ENCODE measurements around the gene ZBTB2. TPM values are rescaled to one million over a fixed set of nuclear protein-coding genes. Genes with fewer than 3 reads are reported as not detected.

ZBTB2 gene
- total RNA-seq, 1 donor from 2014 or later = 11.6 TPM

GRCh38 chr6:151408858-151409257 lies 17.5 kb upstream of the ZBTB2 start:
- no peak overlapping the region for H3K4me3 Mint-ChIP-seq (ENCODE audit: unreplicated experiment)
- H3K9me3 Mint-ChIP-seq (ENCODE audit: unreplicated experiment) = no peaks in the 10 kb centered on the region
- peaks cover 2% of the 10 kb centered on the region for H3K4me1 Mint-ChIP-seq (ENCODE audit: unreplicated experiment)
- peaks cover 6% of the 10 kb centered on the region for H3K27me3 Mint-ChIP-seq (ENCODE audit: unreplicated experiment)
- H3K36me3 Mint-ChIP-seq (ENCODE audit: low read depth, unreplicated experiment) = peaks cover 27% of the 10 kb centered on the region
- peak overlapping the region; percentile 1 for H3K27ac Mint-ChIP-seq (ENCODE audit: unreplicated experiment)
- TF ChIP-seq, protein P1, sequence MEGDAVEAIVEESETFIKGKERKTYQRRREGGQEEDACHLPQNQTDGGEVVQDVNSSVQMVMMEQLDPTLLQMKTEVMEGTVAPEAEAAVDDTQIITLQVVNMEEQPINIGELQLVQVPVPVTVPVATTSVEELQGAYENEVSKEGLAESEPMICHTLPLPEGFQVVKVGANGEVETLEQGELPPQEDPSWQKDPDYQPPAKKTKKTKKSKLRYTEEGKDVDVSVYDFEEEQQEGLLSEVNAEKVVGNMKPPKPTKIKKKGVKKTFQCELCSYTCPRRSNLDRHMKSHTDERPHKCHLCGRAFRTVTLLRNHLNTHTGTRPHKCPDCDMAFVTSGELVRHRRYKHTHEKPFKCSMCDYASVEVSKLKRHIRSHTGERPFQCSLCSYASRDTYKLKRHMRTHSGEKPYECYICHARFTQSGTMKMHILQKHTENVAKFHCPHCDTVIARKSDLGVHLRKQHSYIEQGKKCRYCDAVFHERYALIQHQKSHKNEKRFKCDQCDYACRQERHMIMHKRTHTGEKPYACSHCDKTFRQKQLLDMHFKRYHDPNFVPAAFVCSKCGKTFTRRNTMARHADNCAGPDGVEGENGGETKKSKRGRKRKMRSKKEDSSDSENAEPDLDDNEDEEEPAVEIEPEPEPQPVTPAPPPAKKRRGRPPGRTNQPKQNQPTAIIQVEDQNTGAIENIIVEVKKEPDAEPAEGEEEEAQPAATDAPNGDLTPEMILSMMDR (IDR thresholded peaks at IDR 0.05; ENCODE audit: unreplicated experiment) = no peak
- no peak for DNase-seq (ENCODE audit: low spot score)

- DNase-seq (ENCODE audit: low spot score) = no peak
- H3K4me1 Mint-ChIP-seq (ENCODE audit: unreplicated experiment) = peaks cover 2% of the 10 kb centered on the region
- TF ChIP-seq, protein P1 (IDR thresholded peaks at IDR 0.05; ENCODE audit: unreplicated experiment) = no peak
- no peak overlapping the region for H3K27ac Mint-ChIP-seq (ENCODE audit: unreplicated experiment)
- no peak overlapping the region for H3K4me3 Mint-ChIP-seq (ENCODE audit: unreplicated experiment)
- peaks cover 12% of the 10 kb centered on the region for H3K36me3 Mint-ChIP-seq (ENCODE audit: low read depth, unreplicated experiment)
- H3K27me3 Mint-ChIP-seq (ENCODE audit: unreplicated experiment) = peaks cover 4% of the 10 kb centered on the region
- H3K9me3 Mint-ChIP-seq (ENCODE audit: unreplicated experiment) = no peaks in the 10 kb centered on the region
These were observed 12.6 kb upstream of the ZBTB2 start for GRCh38 chr6:151403919-151404308.

- TF ChIP-seq, protein P1 (IDR thresholded peaks at IDR 0.05; ENCODE audit: unreplicated experiment) = no peak
- Mint-ChIP-seq H3K4me1 (ENCODE audit: unreplicated experiment) (peaks cover 1% of the 10 kb centered on the region), H3K36me3 (ENCODE audit: low read depth, unreplicated experiment) (peaks cover 13% of the 10 kb centered on the region), H3K27me3 (ENCODE audit: unreplicated experiment) (peaks cover 2% of the 10 kb centered on the region), H3K4me3 (ENCODE audit: unreplicated experiment) (no peak overlapping the region), H3K27ac (ENCODE audit: unreplicated experiment) (no peak overlapping the region), H3K9me3 (ENCODE audit: unreplicated experiment) (no peaks in the 10 kb centered on the region)
- no peak for DNase-seq (ENCODE audit: low spot score)
These were observed 10.9 kb upstream of the ZBTB2 start for GRCh38 chr6:151402228-151402627.

GRCh38 chr6:151400473-151400872 lies 9.1 kb upstream of the ZBTB2 start:
- Mint-ChIP-seq H3K27me3 (ENCODE audit: unreplicated experiment) (peaks cover 5% of the 10 kb centered on the region), H3K27ac (ENCODE audit: unreplicated experiment) (no peak overlapping the region), H3K4me3 (ENCODE audit: unreplicated experiment) (no peak overlapping the region), H3K9me3 (ENCODE audit: unreplicated experiment) (no peaks in the 10 kb centered on the region), H3K36me3 (ENCODE audit: low read depth, unreplicated experiment) (peaks cover 13% of the 10 kb centered on the region), H3K4me1 (ENCODE audit: unreplicated experiment) (no peaks in the 10 kb centered on the region)
- no peak for DNase-seq (ENCODE audit: low spot score)
- TF ChIP-seq, protein P1 (IDR thresholded peaks at IDR 0.05; ENCODE audit: unreplicated experiment) = no peak

DNA sequence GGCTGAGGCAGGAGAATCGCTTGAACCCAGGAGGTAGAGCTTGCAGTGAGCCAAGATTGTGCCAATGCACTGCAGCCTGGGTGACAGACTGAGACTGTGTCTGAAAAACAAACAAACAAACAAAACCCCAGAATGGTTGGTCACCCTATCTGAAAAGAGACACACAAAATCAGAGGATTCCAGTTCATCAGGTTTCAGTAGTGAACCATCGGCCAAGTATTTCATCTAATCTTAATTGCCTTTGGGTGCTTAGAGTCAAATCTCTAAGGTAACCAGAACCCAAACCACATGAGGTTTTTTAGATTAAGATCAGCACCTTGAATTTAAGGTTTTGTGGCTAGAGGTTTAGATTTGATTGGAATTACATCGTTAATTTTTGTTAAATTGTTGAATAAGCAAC lies 8.3 kb upstream of the ZBTB2 start:
- no peaks in the 10 kb centered on the region for H3K9me3 Mint-ChIP-seq (ENCODE audit: unreplicated experiment)
- H3K27ac Mint-ChIP-seq (ENCODE audit: unreplicated experiment) = peak overlapping the region; percentile 77
- TF ChIP-seq, protein P1 (IDR thresholded peaks at IDR 0.05; ENCODE audit: unreplicated experiment) = no peak
- H3K36me3 Mint-ChIP-seq (ENCODE audit: low read depth, unreplicated experiment) = peaks cover 13% of the 10 kb centered on the region
- DNase-seq (ENCODE audit: low spot score) = no peak
- H3K4me3 Mint-ChIP-seq (ENCODE audit: unreplicated experiment) = no peak overlapping the region
- peaks cover 8% of the 10 kb centered on the region for H3K27me3 Mint-ChIP-seq (ENCODE audit: unreplicated experiment)
- H3K4me1 Mint-ChIP-seq (ENCODE audit: unreplicated experiment) = peaks cover 3% of the 10 kb centered on the region

Data from endothelial cell (in vitro differentiated cells).